Keratinocyte (primary cell): ENCODE results near the gene AIRE. TPM values are rescaled to one million over a fixed set of nuclear protein-coding genes. Genes with fewer than 3 reads are reported as not detected.

Experiments used
- DNase-seq: peaks from one replicate; pipeline ENCODE4 v3.0.0-alpha.2; 2011; ENCODE audit warnings: low read depth, missing footprints, low spot score
- FAIRE-seq: peaks from 2 replicates; lab custom pipeline; 2011; peaks lifted over from hg19 to GRCh38; lab: Jason Lieb, UNC
- H2AFZ ChIP-seq: 2 replicates; pipeline ENCODE4 v1.6.0; 2012; ENCODE audit warnings: low read length, control low read depth, inconsistent platforms; ENCODE audit not compliant: control insufficient read depth
- H3K27ac ChIP-seq: 2 replicates; pipeline ENCODE4 v1.5.1; 2011; ENCODE audit warnings: low read length; ENCODE audit not compliant: control insufficient read depth, insufficient read depth
- H3K27me3 ChIP-seq: 3 replicates; pipeline ENCODE4 v1.6.0; 2011; ENCODE audit warnings: low read length; ENCODE audit not compliant: control insufficient read depth, insufficient read depth; ENCODE audit errors: extremely low read depth
- H3K36me3 ChIP-seq, 2 experiments: 2 replicates in 1 of 2; 3 replicates in 1 of 2; pipeline ENCODE4 v1.5.1; 2011; ENCODE audit warnings: low read length in 2 of 2, mild to moderate bottlenecking in 1 of 2; ENCODE audit not compliant: control insufficient read depth in 2 of 2, insufficient read depth in 2 of 2; ENCODE audit errors: extremely low read depth in 1 of 2
- H3K4me1 ChIP-seq: 3 replicates; pipeline ENCODE4 v1.5.1; 2011; ENCODE audit warnings: low read length; ENCODE audit not compliant: control insufficient read depth, insufficient read depth; ENCODE audit errors: extremely low read depth
- H3K4me2 ChIP-seq: 3 replicates; pipeline ENCODE4 v1.6.0; 2011; ENCODE audit warnings: low read depth, low read length; ENCODE audit not compliant: control insufficient read depth, insufficient read depth; ENCODE audit errors: extremely low read depth
- H3K4me3 ChIP-seq, 3 experiments: fragments of 200-600 bp in 1 of 3; sonication (generic) in 1 of 3; 2 replicates in 2 of 3; 3 replicates in 1 of 3; pipeline ENCODE4 v1.5.1; 2011 to 2016; ENCODE audit warnings: low read length in 3 of 3, mild to moderate bottlenecking in 3 of 3, control low read depth in 2 of 3, inconsistent platforms in 1 of 3, low read depth in 1 of 3, mixed read lengths in 1 of 3, mixed run types in 1 of 3, moderate library complexity in 1 of 3; ENCODE audit not compliant: control insufficient read depth in 2 of 3, insufficient read depth in 2 of 3; ENCODE audit errors: extremely low read depth in 1 of 3
- H3K79me2 ChIP-seq: 2 replicates; pipeline ENCODE4 v1.6.0; 2012; ENCODE audit warnings: low read length; ENCODE audit not compliant: control insufficient read depth, insufficient read depth
- H3K9ac ChIP-seq: 3 replicates; pipeline ENCODE4 v1.6.0; 2011; ENCODE audit warnings: low read length; ENCODE audit not compliant: control insufficient read depth, insufficient read depth; ENCODE audit errors: extremely low read depth
- H3K9me1 ChIP-seq: 3 replicates; pipeline ENCODE4 v1.6.0; 2011; ENCODE audit warnings: low read length; ENCODE audit not compliant: control insufficient read depth, insufficient read depth; ENCODE audit errors: extremely low read depth
- H3K9me3 ChIP-seq: 2 replicates; pipeline ENCODE4 v1.5.1; 2012; ENCODE audit warnings: low read depth, low read length; ENCODE audit not compliant: control insufficient read depth
- H4K20me1 ChIP-seq: 3 replicates; pipeline ENCODE4 v1.6.0; 2011; ENCODE audit warnings: low read length; ENCODE audit not compliant: control insufficient read depth, insufficient read depth; ENCODE audit errors: extremely low read depth
- EZH2 ChIP-seq: IDR thresholded peaks from one replicate; pipeline ENCODE4 v1.6.1; 2012; ENCODE audit warnings: inconsistent platforms, mild to moderate bottlenecking, low read length, moderate library complexity
- dilution Hi-C: fragments of 300-500 bp; cut with MboI; formaldehyde crosslinking; loops from one replicate; pipeline ENCODE4 v1.7.0; 2020; ENCODE audit warnings: low sequenced_read_pairs; ENCODE audit not compliant: extremely low pct_ligation_motif_present
- polyA plus RNA-seq, 5 experiments: library from polyadenylated mRNA; depleted of rRNA in 3 of 5; stranded (reverse) in 3 of 5; stranded (forward) in 1 of 5; unstranded in 1 of 5; fragments of >200 nt; gene quantifications; 1 replicate in 1 of 5; 2 replicates in 3 of 5; 3 replicates in 1 of 5; pipeline versions ENCODE4 v1.2.1 to v1.2.3, GENCODE V29; 2011 to 2012; ENCODE audit warnings: missing spikeins in 2 of 5, low read depth in 1 of 5, low replicate concordance in 1 of 5
- TF ChIP-seq, protein P1 (sequence below), 3 experiments: IDR thresholded peaks in 1 of 3; conservative IDR thresholded peaks in 1 of 3; optimal IDR thresholded peaks in 1 of 3; 2 replicates in 2 of 3; 3 replicates in 1 of 3; pipeline versions ENCODE3 to v1.5.1; 2011; ENCODE audit warnings: low read length in 3 of 3, mild to moderate bottlenecking in 3 of 3, moderate library complexity in 2 of 3, control low read depth in 1 of 3, inconsistent platforms in 1 of 3; ENCODE audit not compliant: insufficient read depth in 2 of 3; ENCODE audit errors: extremely low read depth in 1 of 3

AIRE gene
- polyA plus RNA-seq, 1 donor (not counting 4 experiments of a cell fraction or from before 2014, with no cell fraction given): not detected

DNA sequence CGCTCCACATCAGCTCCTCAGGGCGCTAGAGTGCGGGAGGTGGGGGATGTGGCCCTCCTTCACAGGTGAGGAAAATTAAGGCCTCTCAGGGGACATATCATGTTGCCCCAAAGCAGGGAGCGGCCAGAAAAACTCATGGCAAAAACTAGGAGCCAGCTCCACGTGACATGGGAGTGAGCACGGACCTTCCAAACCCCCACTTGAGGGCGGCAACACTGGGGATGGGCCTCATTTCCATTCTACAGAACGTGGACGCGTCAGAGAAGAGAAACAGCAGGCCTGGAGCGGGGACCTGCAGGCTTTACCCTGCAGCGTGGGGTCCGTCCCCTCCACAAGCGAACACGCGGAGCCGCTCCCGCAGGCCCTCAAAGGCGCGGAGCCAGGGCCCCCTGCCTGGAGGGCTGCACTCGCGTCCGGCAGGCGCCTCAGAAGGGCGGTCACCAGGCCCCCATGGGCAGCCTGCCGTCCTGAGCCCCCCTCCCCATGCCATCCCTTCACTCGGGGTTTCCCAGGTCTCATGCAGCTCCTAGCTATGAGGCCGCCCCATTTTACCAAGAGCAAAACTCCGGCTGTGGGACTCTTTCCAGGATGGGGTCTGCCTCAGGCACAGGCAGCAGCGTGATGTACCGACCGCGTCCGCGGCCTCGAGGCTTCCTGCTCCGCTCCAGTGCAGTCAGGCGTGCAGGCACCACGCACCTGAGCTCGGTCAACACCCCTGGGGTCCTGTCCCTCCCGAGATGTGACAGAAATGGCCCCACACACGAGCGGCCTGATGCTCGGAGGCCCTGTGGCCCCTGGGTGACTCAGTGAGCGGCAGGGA lies 48.0 kb downstream of the AIRE start:
- dilution Hi-C loops: no loop called here
- FAIRE-seq (no peak), DNase-seq (no peak)
- Histone ChIP-seq H3K9me1 (no peaks in the 10 kb centered on the region), H3K36me3 (no peaks in the 10 kb centered on the region), H3K27ac (no peak overlapping the region), H3K9me3 (no peaks in the 10 kb centered on the region), H3K27me3 (no peaks in the 10 kb centered on the region), H2AFZ (no peak overlapping the region), H3K79me2 (no peaks in the 10 kb centered on the region), H4K20me1 (no peaks in the 10 kb centered on the region), H3K4me1 (peaks cover 3% of the 10 kb centered on the region), H3K9ac (no peak overlapping the region), H3K4me3 (no peak overlapping the region), H3K4me2 (peak overlapping the region; percentile 16)
- TF ChIP-seq, protein P1, sequence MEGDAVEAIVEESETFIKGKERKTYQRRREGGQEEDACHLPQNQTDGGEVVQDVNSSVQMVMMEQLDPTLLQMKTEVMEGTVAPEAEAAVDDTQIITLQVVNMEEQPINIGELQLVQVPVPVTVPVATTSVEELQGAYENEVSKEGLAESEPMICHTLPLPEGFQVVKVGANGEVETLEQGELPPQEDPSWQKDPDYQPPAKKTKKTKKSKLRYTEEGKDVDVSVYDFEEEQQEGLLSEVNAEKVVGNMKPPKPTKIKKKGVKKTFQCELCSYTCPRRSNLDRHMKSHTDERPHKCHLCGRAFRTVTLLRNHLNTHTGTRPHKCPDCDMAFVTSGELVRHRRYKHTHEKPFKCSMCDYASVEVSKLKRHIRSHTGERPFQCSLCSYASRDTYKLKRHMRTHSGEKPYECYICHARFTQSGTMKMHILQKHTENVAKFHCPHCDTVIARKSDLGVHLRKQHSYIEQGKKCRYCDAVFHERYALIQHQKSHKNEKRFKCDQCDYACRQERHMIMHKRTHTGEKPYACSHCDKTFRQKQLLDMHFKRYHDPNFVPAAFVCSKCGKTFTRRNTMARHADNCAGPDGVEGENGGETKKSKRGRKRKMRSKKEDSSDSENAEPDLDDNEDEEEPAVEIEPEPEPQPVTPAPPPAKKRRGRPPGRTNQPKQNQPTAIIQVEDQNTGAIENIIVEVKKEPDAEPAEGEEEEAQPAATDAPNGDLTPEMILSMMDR (optimal IDR thresholded peaks at IDR 0.05 in 1 of 3, IDR thresholded peaks at IDR 0.05 in 1 of 3, conservative IDR thresholded peaks at IDR 0.05 in 1 of 3; ENCODE audit: extremely low read depth in 1 of 3, insufficient read depth in 2 of 3, low read length in 3 of 3): no peak
- no peak for TF ChIP-seq EZH2

DNA sequence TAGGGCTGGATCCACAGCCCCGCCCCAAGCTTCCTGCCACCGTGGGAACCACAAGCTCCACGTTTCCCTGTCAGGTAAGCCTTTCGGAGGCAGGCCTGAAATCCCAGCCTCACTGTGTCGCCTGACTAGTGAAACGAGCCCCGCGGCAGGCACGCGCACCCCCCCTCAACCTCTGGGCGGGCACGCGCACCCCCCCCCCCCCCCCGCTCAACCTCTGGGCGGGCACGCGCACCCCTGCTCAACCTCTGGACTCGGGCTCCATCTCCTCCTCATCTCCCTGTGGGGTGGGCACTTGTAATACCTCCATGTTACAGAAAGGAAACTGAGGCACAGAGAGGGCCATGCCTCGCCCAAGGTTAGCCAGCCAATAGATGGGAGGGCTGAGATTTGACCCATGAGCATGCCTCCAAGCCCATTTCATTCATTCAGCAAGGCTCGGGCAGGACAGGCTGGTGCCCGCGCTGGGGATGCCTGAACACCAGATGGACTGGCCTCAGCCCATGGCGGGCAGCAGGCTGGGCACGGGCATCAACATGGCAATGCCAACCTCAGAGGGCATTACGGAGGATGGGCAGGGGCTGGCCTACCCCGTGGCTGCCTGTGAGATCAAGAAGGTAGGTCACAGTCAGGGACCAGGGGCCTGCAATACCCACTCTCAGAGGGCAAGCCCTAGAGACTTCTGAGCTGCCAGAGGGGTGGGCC lies 48.8 kb downstream of the AIRE start:
- Histone ChIP-seq H2AFZ (no peak overlapping the region), H3K36me3 (no peaks in the 10 kb centered on the region), H3K79me2 (no peaks in the 10 kb centered on the region), H4K20me1 (no peaks in the 10 kb centered on the region), H3K9ac (no peak overlapping the region), H3K4me2 (peak overlapping the region; percentile 16), H3K27me3 (no peaks in the 10 kb centered on the region), H3K27ac (no peak overlapping the region), H3K4me1 (peaks cover 3% of the 10 kb centered on the region), H3K9me1 (no peaks in the 10 kb centered on the region), H3K4me3 (no peak overlapping the region), H3K9me3 (no peaks in the 10 kb centered on the region)
- DNase-seq: no peak
- dilution Hi-C loops: no loop called here
- TF ChIP-seq, protein P1 (optimal IDR thresholded peaks at IDR 0.05 in 1 of 3, IDR thresholded peaks at IDR 0.05 in 1 of 3, conservative IDR thresholded peaks at IDR 0.05 in 1 of 3; ENCODE audit: extremely low read depth in 1 of 3, insufficient read depth in 2 of 3, low read length in 3 of 3): no peak
- no peak for TF ChIP-seq EZH2
- FAIRE-seq: no peak
